Measurements from ENCODE around the gene PAPPA. TPM values are rescaled to one million over a fixed set of nuclear protein-coding genes. Genes with fewer than 3 reads are reported as not detected.

Gene PAPPA
- total and polyA plus RNA-seq, 12 donors = 0.22 to 23.9 (median 5.7) TPM

DNA sequence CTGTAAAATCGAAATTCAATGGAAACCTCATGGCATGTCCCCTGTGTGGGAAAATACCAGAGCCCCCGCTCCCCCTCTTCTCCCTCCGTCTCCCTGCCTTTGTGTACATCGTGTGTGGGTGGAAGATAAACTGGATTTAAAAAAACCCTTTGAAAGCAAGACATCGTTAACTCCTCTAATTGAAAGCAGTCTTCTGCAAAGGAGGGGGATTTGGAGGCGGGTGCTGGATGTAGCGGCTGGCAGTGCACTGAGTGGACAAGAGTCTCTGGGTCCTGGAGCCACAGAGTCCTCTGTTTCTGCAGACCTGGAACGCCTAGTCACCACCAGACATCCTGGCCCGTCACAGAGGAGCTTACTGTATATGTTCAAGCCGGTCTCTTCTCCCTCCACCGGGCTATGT is 169.4 kb downstream of the PAPPA start:
- no peak for DNase-seq
- intact Hi-C loops (cut with DNase I) = no loop called here
- Histone ChIP-seq H3K4me1 (replicated peaks in 1 of 2) (no peaks in the 10 kb centered on the region), H3K27me3 (no peaks in the 10 kb centered on the region), H3K27ac (no peak overlapping the region), H3K4me3 (no peak overlapping the region), H3K9me3 (replicated peaks in 1 of 3) (no peaks in the 10 kb centered on the region), H3K36me3 (replicated peaks in 1 of 2) (no peaks in the 10 kb centered on the region)
- no peak for TF ChIP-seq POLR2A (IDR thresholded peaks at IDR 0.05)
- TF ChIP-seq, protein P1, sequence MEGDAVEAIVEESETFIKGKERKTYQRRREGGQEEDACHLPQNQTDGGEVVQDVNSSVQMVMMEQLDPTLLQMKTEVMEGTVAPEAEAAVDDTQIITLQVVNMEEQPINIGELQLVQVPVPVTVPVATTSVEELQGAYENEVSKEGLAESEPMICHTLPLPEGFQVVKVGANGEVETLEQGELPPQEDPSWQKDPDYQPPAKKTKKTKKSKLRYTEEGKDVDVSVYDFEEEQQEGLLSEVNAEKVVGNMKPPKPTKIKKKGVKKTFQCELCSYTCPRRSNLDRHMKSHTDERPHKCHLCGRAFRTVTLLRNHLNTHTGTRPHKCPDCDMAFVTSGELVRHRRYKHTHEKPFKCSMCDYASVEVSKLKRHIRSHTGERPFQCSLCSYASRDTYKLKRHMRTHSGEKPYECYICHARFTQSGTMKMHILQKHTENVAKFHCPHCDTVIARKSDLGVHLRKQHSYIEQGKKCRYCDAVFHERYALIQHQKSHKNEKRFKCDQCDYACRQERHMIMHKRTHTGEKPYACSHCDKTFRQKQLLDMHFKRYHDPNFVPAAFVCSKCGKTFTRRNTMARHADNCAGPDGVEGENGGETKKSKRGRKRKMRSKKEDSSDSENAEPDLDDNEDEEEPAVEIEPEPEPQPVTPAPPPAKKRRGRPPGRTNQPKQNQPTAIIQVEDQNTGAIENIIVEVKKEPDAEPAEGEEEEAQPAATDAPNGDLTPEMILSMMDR (IDR thresholded peaks at IDR 0.05) = no peak
- WGBS, 4 donors = 55 to 64% (median 61%) methylated on average over 11 of the region's 11 CpGs

DNA sequence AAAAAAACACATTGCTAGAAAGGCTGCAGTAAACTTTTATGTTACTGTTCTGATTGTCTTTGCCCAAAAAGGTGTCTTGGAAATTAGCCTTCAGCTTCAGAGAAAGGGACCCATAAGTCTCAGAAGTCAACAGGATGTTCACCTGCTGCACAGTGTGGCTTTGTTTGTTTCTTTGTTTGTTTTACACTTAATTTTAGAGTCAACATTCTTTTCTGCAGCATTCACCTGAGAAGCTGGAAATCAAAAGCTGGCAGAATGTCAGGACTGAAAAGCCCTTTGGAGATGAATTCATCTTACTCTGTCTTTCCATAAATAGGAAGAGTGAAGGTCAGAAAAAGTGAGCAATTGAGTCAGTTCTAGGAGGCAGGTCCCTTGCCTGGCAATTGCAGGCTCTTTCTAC is 170.0 kb downstream of the PAPPA start:
- no peaks in the 10 kb centered on the region for H3K36me3 ChIP-seq (replicated peaks in 1 of 2)
- H3K27me3 ChIP-seq = no peaks in the 10 kb centered on the region
- no peak overlapping the region for H3K4me3 ChIP-seq
- intact Hi-C loops (cut with DNase I) = no loop called here
- TF ChIP-seq, protein P1 (IDR thresholded peaks at IDR 0.05) = no peak
- no peak for TF ChIP-seq POLR2A (IDR thresholded peaks at IDR 0.05)
- H3K4me1 ChIP-seq (replicated peaks in 1 of 2) = no peaks in the 10 kb centered on the region
- H3K9me3 ChIP-seq (replicated peaks in 1 of 3) = no peaks in the 10 kb centered on the region
- no peak overlapping the region for H3K27ac ChIP-seq
- no peak for DNase-seq

DNA sequence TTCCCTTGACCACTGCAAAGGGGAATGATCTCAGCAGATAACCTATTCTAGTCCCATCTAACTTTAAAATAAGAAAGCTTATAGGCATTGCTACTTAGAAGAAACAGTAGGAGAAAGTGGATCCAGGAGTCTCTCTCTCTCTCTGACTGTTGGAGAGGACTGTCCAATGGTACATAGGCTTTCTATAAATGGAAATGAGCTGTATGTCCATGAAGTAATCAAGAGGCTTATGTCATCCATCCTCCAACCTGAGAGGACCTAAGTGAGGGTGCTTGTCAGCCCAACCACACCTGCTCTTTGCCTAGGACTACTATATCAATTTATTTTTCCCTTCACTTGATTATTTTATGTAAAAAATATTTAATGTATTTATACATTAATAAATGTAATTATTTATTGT is 172.3 kb downstream of the PAPPA start:
- no peaks in the 10 kb centered on the region for H3K9me3 ChIP-seq (replicated peaks in 1 of 3)
- H3K36me3 ChIP-seq (replicated peaks in 1 of 2) = no peaks in the 10 kb centered on the region
- no peak overlapping the region for H3K27ac ChIP-seq
- intact Hi-C loops (cut with DNase I) = no loop called here
- no peak overlapping the region for H3K4me3 ChIP-seq
- no peak for DNase-seq
- no peak for TF ChIP-seq POLR2A (IDR thresholded peaks at IDR 0.05)
- TF ChIP-seq, protein P1 (IDR thresholded peaks at IDR 0.05) = no peak
- H3K27me3 ChIP-seq = no peaks in the 10 kb centered on the region
- H3K4me1 ChIP-seq (replicated peaks in 1 of 2) = no peaks in the 10 kb centered on the region

DNA sequence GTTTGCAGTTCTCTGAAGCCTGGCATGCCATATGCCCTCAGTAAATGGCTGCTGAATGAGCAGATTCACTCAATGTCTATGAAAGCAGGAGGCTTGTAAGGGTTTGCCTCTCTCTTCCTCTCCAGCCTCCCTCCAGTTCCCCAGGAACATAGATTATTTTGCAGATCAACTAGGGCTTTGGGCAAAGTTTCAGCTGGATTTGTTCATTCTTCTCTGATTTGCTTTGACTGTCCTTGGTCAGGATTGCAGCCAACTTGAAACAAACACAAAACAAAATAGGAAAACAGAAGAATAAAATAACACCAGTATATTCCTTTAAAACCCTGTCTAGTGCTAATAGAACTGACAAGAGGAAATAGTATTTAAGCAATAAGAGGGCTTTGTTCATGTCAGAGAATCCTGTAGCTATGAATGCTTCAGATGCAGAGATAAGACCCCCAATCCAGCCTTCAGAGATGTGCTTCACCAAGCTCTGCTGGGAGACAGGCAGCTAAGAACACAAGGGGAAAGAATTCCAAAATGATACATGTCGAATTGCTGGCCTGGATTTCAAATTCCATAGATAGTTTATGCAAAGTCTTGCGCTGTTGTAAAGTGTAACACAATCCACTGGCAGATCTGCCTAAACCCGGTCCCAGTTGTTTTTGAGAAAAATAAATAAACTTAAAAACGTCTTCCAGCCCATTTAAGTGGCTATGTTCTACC is 174.3 kb downstream of the PAPPA start:
- Histone ChIP-seq H3K27ac (no peak overlapping the region), H3K9me3 (replicated peaks in 1 of 3) (no peaks in the 10 kb centered on the region), H3K4me1 (replicated peaks in 1 of 2) (no peaks in the 10 kb centered on the region), H3K36me3 (replicated peaks in 1 of 2) (no peaks in the 10 kb centered on the region), H3K4me3 (no peak overlapping the region), H3K27me3 (no peaks in the 10 kb centered on the region)
- DNase-seq = no peak
- TF ChIP-seq, protein P1 (IDR thresholded peaks at IDR 0.05) = no peak
- no peak for TF ChIP-seq POLR2A (IDR thresholded peaks at IDR 0.05)
- intact Hi-C loops (cut with DNase I) = no loop called here
- 37 to 43% (median 39%) methylated on average over 4 of the region's 4 CpGs for WGBS, 4 donors

All from adrenal gland (tissue), 12 donors.